Stimulated activated CD4-positive, alpha-beta T cell treated with anti-CD3 and anti-CD28 coated beads, TNF-alpha, amount 100 ng/mL, for 1 hour (primary cell): Measurements from ENCODE around the gene CEP112.

Experiments
- DNase-seq, 3 donors: peaks; one replicate each; pipeline ENCODE4 v3.0.0-alpha.2; 2020; ENCODE audit warnings: low read depth in 3 of 3, low spot score in 1 of 3

CEP112 gene

DNA sequence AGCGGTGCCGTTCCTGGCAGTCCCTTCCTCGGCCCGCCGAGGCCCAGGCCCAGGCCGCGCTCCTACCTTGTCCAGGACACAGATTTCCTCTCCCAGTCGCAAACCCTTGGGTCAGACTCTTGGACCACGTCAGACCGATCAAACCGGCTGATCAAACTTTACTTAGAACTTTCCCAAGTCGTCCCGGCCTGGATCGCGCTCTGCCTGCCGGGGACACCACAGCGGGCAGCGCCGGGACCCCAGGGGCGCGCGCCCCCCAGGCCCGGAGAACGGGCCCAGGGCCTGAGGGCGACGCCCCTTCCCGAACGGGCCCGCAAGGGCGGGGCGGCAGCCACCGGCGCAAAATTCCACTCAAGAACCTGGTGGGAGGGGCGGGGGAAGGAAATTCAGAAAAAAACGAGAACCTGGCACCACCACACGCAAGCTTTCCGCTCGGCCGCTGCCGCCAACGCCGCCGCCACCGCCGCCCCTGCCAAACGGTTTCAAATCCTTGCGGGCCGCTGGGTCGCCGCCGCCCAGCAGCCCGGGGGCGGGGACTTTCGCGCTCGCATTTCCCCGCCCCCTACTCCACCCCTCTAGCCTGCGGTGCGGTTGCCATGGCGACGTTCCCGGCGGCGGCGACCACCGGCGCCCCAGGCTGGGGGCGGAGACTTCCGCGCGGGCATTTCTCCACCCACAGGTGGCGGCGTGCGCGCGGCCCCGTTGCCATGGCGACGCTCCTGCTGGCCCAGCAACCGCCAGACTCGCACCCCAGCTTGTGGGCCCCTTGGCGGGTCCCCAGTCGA is at the start of gene CEP112:
Gene CEP112 (minus strand): TSS at position 541 of the 785 bp plus-strand sequence.
- DNase-seq: peak; percentile 73 to 85 (median 78)

GRCh38 chr17:66240630-66241029 is 48.7 kb upstream of the CEP112 start:
- no peak for DNase-seq

- no peak for DNase-seq
Measured at GRCh38 chr17:66240013-66240412, 48.1 kb upstream of the CEP112 start.

GRCh38 chr17:66235377-66235994 is 43.6 kb upstream of the CEP112 start:
- no peak for DNase-seq

- DNase-seq: no peak
Measured at GRCh38 chr17:66234611-66235010, 42.7 kb upstream of the CEP112 start.

GRCh38 chr17:66233023-66233753 is 41.3 kb upstream of the CEP112 start:
- no peak for DNase-seq

DNA sequence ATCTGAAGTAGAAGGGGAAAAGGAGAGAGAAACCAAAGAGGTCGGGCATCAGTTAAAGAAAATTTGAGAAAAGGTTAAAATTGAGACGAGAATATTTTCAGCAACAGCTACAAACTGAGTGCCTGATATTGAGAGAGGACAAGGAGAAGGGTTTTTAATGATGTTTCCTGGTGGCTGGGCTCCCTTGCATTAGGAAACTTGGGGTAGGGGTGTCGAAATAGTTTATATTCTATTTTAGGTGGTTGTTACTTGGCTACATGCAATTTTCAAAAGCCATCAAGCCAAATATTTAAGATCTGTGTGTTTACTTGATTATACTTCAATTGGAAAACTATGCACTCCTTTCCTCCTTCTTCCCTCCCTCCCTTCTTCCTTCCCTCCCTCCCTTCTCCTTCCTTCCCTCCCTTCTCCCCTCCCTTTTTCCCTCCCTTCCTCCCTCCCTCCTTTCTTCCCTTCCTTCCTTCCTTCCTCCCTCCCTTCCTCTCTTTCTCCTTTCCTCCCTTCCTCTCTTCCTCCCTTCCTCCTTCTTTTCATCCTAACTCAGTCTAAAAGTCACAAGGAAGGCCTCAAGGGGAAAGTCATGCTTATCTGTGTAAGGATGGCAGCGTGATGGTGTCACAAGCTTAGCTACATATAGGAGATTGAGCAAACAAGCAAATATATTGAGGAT is 39.1 kb upstream of the CEP112 start:
- no peak for DNase-seq

DNA sequence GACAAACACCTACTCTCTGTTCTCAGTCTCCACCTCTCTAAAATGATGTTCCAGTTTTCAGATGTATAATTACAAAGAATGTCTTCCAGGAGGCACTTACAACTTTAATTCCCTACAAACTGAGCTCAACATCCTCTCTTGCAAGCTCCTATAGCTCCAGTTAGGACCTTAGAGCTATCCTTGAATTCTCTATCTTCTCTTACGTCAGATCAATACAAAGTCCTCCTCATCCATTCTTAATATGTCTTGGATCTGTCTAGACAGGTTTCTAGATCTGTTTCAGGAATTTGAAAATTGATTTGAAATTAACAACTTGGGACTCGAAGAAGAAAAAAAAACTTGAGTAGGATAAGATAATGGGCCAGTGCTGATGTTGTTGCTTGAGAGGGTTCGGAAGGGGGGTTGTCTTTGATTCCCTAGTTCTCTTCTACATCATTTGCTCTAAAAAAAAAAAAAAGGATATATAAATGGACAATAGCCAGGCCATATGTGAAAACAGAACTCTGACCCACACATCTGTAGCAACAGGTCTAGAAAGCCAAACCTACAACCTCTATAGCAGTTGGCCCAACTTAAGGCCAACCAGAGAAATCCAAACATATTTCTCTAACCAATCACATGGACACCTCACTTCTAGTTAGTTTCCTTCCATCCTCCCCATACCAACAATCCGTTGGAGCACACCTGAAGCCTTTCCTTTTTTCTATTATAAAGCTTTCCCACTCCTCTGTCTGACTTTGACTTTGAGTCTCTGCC is 38.0 kb upstream of the CEP112 start:
- DNase-seq: no peak

DNA sequence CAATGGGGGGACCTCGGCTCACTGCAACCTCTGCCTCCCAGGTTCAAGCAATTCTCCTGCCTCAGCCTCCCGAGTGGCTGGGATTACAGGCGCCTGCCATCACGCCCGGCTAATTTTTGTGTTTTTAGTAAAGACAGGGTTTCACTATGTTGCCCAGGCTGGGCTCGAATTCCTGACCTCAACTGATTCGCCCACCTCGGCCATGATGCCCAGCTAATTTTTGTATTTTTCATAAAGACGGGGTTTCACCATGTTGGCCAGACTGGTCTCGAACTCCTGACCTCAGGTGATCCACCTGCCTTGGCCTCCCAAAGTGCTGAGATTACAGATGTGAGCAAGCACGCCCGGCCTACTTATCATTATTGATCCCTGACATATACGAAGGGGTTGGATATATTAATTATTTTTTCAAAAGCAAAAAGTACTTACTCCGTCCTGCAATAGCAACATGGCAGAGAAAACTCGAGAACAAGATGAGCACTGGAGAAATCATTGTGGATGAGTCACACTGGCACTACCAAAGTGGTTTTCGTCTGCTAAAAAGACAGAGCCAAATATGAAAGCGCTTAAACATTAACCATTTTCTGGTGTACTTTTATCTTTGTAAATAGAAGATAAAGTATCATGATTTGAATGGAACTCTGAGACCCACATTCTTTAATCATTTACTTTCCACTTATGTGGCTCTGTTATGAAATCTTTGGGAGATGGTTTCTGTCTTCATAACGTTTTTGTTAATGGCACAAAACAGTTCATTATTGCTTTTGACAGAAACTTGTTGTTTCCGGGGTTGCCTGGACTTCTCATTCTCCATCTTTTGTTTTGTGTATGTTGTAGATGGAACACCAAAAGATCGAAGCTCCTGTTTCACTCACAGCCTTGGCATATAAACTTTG is 37.2 kb upstream of the CEP112 start, which contains the start of gene APOH:
Gene APOH (minus strand): TSS at position 529 of the 896 bp plus-strand sequence. CDS start 36 bp downstream, at position 493.
- DNase-seq: no peak

DNA sequence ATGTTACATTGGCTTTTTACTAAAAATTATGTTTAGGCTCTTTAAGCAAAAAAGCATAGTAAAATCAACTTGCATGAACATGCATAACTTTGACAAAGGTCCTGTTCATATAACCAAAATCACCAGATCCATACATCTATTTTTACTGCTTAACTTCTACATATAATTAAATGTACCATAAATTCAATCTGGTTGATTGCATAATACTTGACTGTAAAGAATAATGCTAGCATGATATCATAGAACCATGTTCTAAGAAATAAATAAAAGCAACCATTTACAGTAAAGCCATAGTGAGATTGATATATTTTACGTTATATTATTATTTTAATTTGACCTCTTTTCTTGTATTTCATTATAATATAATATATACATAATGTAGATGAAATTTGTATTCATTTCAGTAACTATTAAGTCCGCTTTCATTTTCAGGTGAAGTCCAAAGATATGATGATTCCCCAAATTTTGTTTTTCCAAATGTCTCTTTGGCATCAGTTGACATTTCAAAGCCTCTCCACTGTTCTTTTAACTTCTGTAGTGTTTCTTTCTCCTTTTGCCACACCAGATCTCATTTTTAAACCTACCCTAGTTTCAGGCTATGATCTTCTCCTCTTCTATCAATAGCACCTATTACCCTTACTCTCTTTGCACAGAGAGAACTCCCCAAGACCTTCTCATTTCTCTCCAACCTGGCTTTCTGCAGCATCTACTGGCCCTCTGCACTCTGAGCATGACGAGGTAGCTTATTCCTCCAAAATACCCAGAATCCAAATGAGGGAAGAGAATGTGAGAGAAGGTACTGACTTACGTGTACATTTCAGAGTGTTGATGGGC is 35.5 kb upstream of the CEP112 start:
- no peak for DNase-seq

GRCh38 chr17:66222798-66223350 is 30.9 kb upstream of the CEP112 start:
- DNase-seq: no peak

DNA sequence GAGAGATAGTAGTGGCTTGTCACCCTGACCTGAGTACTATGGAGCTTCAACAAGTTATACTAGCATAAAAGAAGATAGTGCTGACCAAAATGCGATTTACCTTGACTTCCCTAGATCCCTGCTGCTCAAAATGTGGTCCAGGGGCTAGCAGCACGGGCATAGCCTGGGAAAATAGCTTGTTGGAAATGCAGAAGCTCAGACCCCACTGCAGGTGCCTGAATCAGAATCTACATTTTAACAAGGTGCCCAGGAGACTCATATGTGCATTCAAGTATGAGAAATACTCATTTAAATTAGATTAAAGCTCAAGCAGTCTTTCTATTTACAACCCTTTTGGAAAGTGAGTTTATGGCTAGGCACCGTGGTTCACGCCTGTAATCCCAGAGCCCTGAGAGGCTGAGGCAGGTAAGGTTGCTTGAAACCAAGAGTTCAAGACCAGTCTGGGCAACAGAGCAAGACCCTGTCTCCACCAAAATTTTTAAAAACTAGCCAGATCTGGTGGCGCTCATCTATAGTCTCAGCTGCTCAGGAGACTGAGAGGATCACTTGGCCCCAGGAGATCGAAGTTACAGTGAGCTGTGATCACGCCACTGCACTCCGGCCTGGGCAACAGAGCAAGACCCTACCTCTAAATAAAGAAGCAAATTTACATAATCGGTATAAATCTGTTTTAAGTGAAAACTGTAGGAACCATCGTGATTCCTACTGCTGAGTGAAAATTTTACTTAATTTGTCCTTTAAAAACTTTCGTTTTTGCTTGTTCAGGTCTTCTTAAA is 30.0 kb upstream of the CEP112 start:
- DNase-seq: no peak

DNA sequence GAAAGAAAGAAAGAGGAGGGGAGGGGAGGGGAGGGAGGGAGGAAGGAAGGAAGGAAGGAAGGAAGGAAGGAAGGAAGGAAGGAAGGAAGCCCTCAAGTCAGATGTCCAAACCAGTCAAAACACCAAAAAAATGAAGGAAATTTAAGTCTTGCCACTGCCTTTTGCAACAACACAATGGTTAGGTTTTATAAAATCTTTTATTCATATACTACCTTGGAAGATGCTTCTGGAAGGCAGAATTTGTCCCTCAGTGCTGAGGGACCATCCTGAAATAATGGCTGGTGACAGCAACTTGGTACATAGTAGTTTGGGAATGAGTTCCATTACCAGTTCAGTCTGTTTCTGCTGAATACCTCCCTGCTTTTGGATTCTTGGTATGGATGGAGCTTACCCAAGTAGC is 29.4 kb upstream of the CEP112 start:
- no peak for DNase-seq

DNA sequence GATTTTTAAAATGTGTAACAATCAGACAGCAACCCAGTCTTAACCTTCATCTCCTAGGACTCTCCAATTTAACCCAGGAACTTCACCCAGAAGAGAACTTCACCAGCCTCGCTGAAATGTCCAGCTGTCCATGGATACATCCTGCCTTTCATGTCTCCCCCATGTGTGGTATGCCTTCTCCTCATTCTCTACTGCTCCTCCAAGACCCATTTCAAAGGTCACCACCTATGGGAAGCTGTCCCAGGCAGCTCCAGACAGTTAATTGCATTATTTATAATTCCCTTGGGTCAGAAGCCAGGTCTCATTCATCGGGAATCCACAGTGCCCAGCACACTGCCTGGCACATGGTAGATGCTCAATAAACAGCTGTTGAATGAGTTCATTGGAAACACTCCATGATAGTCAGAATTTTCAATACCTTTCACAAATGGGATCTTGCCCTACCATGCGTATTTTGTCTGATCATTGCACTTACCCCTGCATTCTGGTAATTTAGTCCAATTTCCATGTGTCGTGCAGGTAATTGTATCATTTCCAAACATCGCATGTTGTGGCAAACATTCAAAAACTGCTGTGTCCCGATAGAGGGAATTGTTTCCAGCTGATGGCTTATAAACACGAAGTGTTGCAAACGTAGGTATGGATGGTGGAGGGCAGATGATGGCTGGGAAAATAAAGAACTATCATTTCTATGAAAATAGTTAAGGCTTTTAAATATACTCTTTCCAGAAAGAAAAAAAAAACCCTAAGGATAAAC is 28.3 kb upstream of the CEP112 start:
- DNase-seq: no peak

DNA sequence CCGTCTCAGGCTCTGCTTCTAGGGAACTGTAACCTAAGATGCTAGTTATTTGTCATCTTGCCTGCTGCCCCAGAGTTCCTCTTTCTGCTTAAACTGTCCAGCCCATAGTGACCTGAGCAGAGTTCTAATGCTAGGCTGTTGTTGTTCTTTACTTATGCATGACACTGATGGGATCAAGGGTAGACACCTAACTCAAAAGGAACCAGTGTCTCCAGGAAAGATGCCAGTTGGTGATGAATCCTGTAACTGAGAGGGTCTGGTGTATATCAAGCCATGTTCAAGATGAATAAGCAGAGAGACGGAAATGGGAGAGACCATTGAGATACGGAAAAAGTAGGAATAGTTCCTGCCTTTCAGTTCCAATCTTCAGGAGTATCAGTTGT is 23.6 kb upstream of the CEP112 start:
- no peak for DNase-seq

- no peak for DNase-seq
Measured at GRCh38 chr17:66214884-66215528, 23.1 kb upstream of the CEP112 start.
